Dermis microvascular lymphatic vessel endothelial cell (primary cell): Measurements from ENCODE around the gene NELL1. TPM values are rescaled to one million over a fixed set of nuclear protein-coding genes. Genes with fewer than 3 reads are reported as not detected.

Source experiments
- DNase-seq, 2 donors: peaks; one replicate each; pipeline versions ENCODE4 v3.0.0 to v3.0.0-alpha.2; 2010; ENCODE audit warnings: low read depth in 2 of 2
- total RNA-seq: library from RNA; depleted of rRNA; stranded (reverse); fragments of >200 nt; gene quantifications from 2 replicates; pipeline ENCODE4 v1.2.1, GENCODE V29; 2014

Gene NELL1
- total RNA-seq, 1 donor from 2014 or later, result not detected

DNA sequence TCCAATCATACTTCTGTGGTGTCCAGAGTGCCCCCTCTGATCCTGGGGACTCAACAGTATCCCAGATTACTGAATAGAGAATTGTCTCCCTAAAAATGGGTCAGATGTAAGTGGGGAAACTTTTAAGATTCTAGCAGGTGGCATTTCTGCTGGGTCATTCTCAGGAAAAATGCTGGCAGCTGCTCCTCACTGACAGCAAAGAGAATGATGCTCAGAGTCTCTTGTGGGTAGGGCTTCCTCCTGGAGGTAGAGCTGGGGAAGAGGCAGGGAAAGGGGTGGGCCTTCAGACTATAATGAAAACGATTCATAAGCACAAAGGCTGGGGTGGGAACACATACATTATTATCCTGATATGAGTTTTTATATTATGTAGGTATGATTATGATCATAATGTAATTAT, 647.2 kb downstream of the NELL1 start:
- DNase-seq, result no peak

DNA sequence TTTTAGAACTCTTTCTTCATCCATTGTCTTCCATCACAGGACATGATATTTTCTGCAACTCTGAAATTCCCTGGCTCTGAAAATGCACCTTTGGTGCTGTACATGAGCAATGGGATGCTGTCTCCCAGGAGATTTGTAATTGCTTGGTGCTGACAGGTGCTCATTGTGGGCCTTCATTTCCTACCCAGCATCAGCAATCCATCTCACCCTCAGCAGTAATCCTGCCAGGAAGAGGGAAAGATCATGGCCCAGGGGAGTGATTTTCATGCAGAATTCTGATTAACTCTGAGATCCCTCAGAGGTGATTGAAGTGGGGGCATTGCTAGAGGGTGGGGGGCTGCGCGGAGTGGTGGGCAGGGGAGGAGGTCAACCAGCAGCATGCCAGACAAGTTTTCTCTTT, 651.7 kb downstream of the NELL1 start:
- no peak for DNase-seq

DNA sequence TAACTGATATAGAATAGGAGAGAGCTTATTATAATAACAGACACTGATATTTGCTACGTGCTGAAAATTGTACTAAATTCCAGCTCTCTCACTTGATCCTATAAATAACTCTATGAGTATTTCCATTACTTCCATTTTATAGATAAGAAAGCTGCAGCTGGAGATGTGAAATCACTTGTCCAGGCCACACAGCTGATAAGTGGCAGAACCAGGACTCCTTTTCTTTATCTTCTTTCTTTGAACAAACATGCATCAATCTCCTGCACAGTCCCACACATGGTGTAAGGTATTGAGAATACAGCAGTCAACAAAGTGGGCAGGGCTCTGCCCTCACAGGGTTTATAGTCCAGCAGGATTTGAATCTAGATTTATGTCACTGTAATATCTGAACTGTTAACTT, 652.1 kb downstream of the NELL1 start:
- no peak for DNase-seq

DNA sequence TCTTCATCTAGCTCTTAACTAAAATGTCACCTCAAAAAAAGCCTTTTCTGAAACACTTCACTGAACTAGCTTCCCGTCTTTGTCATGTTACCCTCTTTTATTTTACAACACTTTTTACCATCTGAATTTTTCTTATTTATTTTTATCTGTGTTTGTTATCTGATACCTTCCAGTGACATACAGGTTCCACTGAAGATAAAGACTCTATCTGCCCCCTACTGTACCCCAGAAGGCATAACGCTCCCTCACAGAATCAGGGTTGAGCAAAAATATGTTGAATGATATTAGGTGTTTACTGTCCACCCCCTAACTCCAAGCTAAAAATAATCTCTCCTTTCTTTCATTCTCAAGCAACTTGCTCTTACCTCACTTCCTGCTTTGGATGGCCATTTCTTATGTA, 654.2 kb downstream of the NELL1 start:
- no peak for DNase-seq

DNA sequence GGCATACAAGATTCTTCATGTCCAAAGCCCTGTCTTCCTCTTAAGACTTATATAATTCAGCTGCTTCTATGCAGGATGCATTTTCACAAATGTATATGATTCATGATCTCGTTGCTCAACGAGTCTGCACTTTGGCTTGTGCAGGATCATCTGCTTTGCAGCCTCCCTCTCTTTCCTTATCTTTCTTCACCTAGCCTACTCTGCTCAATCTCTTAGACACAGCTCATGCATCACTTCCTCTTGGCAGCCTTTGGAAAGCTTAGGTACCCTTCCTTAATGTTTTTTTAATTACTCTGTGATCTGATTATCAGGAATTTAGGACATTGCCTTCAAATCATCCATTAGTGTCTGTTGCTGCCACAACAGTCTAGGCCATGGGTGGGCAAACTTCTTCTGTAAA, 673.8 kb downstream of the NELL1 start:
- no peak for DNase-seq

DNA sequence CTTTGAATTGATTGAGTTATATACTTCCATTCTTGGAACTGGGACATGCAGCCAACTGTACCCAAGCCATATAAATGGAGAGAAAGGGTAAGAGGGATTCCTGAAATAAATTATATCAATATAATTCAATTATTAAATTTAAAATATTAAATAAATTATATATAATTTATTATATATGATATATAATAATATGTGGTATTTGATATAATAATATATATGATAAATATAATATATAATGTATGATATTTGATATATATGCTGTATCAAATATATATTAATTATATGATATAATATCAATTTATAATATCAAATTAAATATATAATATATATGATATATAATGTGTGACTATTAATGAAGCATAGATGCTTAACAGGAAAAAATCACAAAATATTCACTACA, 677.0 kb downstream of the NELL1 start:
- no peak for DNase-seq

DNA sequence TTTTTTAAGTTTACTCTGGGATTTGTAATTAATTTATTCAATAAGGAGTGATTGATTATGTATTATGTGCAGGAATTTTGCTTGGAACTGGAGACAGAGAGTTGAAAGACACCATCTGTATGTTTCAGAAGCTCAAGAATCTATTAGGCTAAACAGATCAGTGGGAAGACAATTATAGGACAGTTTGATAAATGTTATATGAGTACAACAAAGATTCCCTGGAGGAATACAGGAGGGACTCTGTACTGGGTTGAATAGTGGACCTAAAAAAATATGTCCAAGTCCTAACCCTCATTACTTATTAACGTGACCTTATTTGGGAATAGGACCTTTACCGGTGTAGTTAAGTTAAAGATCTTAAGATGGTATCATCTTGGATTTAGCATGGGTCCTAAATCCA, 681.2 kb downstream of the NELL1 start:
- no peak for DNase-seq

DNA sequence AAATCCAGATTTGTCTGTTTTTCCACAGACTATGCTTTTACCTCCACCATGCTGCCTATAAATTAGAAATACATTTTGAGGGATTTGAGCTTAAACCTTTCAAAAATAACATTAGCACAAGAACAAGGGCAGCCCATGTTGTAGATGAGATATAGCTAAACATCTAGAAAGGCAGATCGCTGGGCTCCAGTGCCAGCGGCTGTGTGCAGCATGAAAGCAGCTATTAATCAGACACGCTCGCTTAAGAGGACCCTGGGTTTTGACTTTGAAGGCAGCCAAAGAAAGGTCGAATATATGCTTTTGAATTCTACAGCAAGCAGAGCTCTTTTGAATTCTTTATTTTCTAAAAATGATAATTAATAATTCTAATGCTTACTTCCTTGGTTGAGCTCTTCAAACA, 684.0 kb downstream of the NELL1 start:
- DNase-seq, result no peak

DNA sequence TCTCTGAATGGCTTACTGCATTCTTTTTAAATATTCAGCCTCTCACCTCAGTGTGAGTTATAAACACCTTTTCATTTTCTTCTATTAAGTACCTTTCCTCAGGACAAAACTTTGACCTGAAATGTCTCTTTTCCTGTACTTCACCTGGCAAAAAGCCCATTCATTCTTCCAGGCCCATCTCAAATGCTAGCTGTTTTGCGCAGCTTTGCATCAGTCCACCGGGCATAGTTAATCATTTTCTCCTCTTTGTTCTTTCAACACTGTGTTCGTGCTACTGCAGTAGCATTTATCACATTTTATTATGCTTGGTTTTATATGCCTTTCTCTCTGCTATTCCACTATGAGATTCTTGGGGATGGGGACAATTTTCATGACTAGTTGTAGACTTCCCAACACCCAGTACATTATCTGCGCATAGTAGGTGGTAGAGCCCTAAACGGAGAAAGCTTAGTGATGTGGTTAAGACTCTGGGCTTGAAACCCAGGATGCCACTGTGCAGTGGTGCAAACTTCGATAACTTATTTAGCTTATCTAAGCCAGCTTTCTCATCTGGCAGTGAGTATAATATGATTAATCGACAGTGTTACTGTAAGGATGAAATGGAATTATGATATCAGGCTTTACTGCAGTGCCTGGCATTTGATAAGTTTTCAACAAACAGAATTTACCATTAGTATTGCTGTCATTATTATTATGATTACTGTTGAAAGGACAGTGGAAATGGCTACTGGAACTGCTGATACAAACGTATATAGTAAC, 695.7 kb downstream of the NELL1 start:
- no peak for DNase-seq

DNA sequence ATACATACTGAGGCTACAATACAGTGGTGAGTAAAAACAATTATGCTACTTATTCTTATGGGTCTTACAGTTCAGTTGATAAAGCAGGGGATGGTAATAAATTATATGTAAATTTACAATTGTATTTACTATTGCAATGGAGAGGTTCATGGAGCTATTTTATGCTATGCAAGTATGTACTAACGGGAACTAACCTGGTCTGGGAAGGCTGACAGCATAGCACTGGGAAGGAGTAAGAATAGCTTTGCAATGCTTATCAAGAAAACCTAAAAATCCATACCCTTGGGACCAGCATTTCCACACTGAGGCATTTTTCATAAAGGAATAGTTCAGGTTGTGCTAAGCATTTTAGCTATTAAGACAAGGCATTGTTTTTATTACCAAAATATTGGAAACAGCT, 700.6 kb downstream of the NELL1 start:
- DNase-seq, result no peak

DNA sequence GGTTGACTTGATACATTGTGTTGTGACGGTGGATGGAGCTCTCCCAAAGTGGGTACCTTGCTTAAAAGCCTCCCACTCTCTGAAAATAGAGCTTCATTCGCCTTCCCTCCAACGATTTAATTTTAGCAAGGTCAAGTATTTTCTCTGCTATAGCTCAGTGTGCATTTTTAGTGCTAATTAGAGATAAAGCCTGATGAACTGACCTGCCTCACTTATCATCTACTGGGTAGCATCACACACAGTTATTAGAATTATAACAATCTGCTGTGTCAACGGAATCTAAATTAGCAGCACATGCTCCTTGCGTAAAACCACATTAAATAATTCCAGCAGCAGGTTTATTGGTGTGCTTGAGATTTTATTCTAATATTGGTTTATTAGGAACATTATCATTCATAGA, 701.7 kb downstream of the NELL1 start:
- no peak for DNase-seq

DNA sequence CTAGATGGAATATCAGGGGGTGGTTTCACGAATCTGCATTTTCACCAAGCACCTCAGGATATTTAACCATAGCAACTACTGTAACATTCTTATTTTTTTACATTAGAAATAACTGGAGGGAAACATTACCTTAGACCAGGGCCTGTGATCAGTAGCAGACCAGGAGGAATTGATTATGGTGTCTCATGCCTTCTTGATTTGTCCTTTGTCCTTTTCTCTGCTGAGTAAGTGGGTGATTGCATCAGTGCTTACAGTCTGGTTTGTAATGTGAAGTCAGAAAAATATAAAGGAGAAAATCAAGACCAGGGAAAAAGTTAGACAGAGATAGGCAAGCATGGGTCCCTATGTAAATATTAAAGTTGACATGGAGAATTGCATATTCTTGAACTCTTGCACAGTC, 703.3 kb downstream of the NELL1 start:
- DNase-seq, result no peak

DNA sequence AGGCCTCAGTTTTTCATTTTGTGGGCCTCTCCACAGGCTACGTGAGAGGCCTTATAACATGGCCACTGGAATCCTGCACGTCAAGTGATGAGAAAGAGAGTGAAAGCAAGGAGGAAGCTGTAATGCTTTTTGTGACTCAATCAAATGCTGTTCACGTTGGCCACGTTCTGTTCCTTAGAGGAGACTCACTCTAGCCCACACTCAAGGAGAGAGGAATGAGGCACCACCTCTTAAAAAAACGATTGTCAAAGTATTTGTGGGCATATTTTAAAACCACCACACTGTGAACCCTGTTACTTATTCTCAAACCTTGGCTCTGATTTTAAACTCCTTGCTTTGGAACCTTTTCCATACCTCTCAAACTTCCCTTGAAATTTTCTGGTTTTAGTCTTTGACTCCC, 705.0 kb downstream of the NELL1 start:
- no peak for DNase-seq

DNA sequence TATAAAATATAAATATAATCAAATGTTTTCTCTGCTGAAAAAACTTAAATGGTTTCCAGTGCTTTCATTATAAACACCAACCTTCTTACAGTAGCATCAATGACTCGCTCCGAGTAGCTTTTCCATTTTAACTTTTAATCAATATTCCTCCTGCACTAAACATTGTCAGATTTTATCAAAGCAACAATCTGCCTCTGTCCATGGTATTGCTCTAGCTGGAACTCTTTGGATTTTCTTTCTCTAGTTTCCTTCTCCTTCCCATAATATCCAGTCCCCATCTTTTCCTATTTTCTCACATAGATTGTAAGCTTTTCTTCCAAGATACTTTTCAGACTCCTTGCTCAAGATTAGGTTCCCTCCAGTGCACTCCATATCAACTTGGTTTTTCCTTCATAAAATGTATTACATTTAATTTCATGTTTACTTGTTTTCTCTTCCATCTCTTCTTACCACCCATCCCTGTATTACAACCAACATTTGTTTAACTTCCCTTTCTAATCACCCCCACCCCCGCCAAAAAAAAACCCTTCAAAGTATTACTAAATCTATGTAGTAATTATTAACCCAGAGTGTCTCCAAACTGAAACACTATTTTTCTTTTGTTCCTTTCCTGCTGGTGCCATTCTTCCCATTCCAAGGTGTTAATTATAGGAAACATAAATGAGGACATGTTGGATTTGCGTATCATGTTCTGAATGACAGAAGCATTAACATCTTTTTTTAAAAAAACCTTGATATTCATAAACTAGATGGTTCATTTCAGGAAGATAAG, 716.5 kb downstream of the NELL1 start:
- no peak for DNase-seq

DNA sequence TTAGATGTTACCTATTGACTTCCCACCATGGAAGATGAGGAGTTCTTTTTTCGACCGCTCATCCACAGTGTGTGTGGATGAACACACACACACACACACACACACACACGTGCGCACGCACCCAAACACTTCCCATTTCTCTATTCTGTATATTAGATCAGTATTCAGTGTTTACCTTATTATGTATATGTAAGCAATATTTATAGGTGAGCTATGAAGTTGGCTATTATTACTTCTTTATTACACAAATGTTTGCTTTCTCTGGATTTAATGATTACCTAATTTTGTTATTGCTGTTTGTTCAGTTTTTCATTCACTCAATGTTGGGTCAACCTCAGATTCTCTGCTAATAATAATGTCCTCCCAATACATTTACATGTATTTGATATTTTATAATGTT, 721.0 kb downstream of the NELL1 start:
- DNase-seq, result no peak

DNA sequence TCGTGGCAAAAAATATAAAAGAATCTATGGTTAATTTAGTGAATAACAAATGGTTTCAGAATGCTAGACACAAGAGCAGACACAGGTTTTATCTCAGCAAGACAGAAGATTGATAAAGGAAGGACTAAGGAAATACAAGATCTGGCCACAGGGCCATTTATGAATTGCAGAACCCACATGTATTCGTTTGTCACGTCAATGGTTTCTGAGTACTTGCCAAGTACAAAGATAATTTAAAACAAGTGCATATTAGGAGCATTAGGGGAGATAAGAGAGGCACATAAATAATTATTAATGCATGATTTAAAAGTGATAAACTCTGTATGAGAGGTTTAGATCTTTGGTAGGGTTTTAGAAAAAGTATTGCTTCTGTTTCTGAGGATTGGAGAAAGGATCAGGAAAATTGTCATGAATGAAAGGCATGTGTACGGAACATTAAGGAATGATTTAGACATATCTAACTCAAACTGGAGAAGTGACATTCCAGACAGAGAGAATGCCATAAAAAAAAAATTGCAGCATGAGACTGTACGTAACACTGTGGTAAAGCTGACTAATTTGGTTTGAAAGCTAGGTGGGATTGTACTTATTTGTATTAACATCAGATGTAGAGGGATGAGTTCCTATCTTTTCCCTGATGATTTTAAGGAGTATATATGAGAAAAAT, 727.1 kb downstream of the NELL1 start:
- DNase-seq, result no peak

DNA sequence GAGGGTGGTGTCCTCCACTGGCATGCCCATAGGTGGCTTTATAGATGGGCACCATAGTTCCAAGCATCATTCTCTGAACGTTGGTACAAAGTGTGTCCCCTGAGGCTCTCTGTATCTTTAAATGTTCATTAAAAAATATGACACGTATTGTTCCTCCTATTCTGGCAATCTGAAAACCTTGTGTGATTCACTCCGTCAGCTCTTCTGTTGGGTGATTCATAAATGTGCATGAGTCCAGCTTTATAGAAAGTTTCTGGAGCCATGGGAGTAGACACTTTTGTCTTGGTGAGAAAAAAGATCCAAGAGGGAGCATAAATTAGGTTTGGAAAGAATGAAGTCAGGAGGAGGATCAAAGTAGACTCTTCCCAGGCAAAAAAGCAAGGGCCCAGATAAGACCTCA, 728.8 kb downstream of the NELL1 start:
- DNase-seq, result no peak

DNA sequence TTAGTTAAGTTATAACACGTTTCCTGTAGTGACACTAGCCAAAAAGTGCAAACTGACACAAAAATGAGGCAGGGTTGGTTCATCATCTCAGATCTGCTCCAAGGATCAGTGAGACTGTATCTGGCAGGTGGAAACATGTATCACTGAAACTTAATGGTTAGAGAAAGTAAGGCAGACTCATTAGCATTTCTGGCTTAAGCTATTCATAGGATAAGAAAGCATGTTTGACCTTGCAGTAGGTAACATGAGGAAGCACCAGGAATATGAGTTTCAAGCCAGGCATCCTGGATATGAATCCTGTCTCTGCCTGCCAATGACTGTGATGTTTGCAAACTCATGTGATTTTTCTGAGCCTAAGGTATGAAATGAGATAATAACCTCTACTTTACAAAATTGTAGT, 732.1 kb downstream of the NELL1 start:
- no peak for DNase-seq

DNA sequence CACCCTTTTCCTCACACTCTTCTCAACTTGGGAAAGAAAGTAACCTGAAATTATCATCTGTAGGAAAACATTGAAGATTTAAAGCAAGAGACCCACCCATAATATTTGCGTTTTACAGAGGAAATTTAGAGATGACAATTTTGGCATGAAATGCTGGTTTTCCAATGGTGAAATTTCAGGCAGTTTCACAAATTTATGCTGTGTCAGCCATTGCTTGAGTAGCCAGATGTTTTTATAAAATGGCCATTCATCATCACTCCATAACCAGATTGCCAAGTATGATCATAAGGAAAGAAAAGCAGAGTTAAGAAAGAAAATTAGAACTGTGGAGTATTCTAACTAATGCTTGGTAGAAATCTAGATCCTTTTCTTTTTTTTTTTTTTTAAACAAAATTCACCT, 732.9 kb downstream of the NELL1 start:
- no peak for DNase-seq

DNA sequence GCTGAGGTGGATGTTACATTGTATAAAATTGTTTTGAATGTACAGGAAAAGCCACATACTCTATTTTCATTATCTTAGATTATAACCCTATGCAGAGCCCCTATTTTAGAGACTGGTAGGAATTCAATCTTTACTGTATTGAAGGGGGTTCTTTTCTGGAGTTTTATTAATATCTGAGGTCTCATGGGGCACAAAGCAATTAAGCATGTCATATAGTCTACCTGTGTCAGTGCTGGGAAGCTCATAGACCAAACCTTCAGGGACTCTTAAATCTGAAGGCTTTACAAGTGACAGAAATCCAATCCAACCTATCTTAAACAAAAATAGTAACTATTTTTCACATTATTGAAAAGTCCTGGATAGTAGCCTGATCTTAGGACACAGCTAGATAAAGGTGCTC, 733.7 kb downstream of the NELL1 start:
- DNase-seq, result no peak

DNA sequence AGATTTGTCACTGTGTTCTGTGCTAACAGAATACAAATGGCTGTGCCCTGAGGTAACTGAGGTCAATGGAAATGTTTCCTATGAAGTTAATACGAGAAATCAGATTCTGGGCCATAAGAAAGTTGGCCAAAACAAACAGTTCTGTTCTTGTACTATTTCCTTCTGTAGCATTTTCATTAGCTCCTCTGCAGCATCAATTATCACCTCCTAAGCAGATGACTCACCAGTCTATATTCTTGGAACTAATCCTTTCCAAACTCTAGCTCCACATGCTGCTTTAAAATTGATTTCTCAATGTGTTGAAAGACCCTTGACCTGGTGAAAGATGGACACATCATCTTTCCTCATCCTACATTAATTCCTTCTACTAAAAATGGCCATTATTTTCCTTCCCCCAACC, 736.0 kb downstream of the NELL1 start:
- DNase-seq, result no peak

DNA sequence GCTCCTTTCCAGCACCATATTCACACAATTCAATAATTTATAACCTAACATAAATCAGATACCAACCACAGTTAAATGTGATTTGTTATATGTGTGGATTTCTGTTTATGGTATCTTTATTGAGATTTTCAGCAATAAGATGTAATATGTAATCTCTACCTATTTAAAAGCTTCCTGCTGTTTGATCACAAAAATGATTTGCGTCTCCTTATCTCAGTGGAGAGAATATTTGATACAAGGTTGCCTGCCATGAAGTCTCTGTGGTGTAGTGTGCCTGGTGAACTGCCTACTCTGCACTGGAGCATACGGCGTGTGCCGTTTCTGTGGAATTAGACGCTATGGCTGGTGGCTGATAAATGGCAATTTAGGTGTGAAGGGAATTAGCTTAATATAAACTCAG, 741.1 kb downstream of the NELL1 start:
- DNase-seq, result no peak

DNA sequence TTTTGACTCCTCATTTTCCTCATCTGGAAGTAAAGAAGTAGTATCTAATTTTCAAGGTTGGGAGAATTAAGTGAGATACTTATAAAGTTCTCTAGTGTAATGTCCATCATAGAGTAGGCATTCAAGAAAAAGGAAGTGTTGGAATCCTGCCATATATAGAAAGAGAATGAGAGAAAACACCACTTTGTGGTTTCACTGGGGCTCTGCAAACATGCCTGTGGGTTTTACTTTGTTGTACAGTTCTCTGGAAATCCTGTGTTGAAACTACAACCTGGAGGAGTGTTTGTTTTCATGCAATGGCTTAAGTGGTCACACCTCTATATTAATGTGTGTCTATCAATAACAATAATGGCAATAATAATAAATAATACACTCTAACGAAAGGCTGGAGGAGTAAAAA, 741.7 kb downstream of the NELL1 start:
- DNase-seq, result no peak
